ENCODE data around the gene MYL3.
"Not testable (repeated sequence)": the region's sequence is repeated elsewhere in the genome, so short reads cannot be mapped to it uniquely, and the experiment has no call there.

The MYL3 gene

DNA sequence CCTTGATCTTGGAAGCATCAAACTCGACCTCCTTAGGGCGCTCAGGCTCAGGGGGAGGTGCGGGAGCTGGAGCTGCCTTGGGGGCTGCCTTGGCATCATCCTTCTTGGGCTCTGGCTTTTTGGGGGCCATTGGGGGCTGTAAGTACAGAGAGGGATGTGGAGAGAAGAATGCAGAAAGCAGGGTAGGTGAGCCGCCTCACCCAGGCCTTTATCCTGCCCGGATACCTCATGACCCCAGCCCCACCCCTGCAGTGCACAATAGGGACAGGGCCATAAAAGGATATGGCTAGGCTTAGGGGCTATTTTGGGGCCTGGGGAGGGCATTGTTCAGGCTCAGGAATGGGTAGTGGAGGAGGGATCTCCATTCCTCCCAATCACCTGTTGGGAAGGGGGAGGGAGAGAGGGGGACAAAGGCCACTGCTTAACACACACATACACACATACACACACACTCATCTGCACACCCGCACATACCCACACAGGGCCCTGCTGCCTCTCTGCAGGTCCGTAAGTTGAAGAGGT is at the start of gene MYL3:
Gene MYL3, minus strand, starts transcription at position 184 of the 522 bp plus-strand sequence. Its CDS starts 54 bp downstream, at position 130.
- DNase-seq: no peak

DNA sequence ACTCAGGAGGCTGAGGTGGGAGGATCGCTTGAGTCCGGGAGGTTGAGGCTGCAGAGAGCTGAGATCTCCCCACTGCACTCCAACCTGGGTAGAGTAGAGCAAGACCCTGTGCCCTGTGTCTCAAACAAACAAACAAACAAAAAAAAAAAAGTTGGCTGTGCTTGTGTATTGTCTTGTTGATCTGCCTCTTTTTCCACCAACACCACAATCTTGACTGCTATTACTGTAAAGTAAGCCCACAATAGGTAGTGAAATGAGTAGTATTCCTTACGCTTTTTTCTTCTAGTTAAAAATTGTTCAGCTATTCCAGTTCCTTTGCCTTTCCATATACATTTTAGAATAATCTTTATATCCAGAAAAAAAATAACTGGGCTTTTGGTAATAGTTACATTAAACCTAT is 49.7 kb upstream of the MYL3 start:
- no peak for DNase-seq

DNA sequence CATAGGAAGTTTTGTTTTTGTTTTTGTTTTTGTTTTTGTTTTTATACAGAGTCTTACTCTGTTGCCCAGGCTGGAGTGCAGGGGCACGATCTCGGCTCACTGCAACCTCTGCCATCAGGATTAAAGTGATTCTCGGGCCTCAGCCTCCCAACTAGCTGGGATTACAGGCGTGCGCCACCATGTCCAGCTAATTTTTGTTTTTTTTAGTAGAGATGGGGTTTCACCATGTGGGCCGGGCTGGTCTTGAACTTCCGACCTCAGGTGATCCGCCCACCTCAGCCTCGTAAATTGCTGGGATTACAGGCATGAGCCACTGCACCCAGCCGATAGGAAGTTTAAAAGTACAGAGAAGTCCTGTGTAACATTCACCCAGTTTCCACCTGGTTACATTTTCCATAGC is 47.7 kb upstream of the MYL3 start:
- not testable (repeated sequence) for DNase-seq

DNA sequence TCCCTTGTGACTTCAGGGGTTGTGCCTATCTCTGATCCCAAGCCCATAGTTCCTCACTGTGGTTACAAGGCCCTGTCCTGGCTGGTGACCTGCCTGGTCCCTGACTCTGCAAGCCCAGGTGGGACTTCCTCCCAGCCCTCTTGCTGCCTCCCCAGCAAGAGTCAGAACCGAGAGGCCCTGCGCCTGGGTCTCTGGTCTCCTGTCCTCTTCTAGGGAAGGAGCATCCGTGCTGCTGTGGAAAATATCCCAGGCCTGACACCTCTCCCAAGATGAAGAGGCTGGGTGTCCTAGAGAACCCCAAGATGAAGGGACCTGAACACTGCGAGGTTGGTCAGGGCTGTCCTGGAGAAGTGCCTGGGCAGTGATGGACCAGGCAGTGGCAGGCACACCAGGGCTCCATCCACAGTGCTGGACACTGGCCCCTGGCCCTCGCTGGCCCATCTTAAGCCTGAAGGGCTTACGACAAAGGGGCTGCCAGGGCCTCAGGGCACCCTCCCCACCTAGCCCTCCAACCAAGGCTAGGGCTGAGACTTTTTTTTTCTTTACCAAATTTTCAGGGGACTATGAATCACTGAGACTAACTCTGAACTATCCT is 47.0 kb upstream of the MYL3 start:
- DNase-seq: no peak

DNA sequence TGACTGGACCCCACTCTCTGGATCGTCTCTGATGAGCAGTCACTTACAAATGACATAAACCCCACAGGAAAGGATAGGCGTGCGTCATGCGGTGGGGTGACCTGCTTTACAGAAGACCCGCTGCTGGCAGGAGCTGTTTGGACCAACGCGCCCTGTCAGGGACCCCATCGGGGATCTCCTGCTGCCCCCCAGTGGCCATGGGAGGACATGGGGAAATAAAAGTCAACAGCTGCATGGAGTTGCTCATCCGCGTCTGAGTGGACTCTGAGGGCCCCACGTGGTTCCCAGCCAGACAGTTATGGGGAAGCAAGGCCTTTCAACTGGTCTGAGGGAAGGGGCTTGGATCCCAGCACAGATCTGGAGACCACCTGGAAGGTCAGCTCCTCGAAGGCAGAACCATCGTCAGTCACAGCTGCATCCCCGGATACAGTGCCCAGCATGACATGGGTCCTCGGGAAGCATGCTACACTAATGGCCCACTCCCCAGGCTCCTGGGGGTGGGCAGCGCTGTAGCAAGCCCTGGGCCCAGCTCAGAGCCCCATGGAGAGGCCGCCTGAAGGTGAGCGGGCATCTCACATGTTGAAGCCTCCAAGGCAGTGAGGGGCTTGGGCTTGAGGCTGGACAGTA is 46.4 kb upstream of the MYL3 start:
- peak; percentile 41 to 59 (median 54) for DNase-seq

DNA sequence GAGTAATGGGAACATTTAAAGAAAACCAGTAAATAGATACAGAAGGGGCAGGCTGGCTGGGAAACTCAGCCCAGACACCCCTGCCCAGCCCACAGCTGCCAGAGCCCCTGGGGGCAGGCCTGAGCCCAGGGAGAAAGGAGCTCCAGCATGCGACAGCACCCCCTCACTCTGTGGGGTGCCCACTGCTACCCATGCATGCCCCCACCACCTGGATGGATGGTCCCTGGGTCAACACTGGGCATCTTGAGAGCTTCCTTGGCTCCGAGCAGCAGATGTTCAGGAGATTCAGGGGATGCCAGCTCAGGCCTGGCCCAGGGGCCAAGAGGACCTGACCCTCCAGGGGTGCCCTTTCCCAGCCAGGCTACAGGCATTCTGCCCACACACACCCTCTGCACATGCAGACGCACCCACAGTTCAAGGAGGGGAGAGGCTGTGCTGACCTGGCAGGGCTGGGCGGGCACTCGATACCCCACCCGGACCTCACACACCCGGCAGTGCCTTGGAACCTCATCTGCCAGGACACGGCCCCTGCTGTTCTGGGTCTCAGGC is 45.8 kb upstream of the MYL3 start:
- DNase-seq: no peak

DNA sequence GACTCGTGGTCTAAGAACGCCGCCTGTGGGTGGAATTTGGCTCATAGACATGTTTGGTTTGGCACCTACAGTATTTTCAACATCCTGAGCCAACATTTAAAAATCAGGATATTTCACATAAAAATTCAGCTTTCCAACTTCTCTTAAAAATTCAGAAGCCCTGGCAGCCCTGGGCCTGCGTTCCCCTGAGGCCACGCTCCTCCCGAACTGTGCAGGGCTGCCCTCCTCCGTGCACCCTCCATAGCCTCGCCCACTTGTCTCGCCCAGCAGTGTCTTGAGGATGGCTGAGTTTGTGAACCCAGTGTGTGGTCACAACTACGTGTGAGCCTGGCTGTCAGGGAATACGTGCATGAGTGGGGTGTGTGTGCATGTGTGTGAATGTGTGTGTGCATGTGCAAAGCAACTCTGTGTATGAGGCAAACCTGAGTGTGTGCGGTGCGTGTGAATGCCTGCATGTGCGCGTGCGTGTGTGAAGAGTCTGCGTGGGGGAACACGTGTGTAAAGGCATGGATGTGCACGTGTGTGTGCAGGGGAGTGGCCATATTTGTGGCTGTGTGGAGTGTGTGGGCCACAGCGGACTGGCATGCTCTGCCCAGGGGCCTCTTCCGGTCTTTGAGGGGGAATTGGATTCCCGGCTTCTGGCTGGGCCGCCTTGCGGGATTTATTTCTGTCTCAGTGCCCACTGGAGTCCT is 45.2 kb upstream of the MYL3 start:
- DNase-seq: no peak

DNA sequence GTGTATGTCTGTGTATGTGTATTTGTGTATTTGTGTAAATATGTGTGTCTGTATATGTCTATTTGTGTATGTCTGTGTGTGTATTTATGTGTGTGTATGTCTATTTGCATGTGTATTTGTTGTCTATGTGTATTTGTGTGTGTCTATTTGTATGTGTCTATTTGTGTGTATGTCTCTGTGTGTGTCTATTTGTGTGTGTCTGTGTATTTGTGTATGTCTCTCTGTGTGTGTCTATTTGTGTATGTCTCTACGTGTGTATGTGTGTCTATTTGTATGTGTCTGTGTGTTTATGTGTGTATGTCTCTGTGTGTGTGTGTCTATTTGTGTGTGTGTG is 44.7 kb upstream of the MYL3 start:
- DNase-seq: no peak

DNA sequence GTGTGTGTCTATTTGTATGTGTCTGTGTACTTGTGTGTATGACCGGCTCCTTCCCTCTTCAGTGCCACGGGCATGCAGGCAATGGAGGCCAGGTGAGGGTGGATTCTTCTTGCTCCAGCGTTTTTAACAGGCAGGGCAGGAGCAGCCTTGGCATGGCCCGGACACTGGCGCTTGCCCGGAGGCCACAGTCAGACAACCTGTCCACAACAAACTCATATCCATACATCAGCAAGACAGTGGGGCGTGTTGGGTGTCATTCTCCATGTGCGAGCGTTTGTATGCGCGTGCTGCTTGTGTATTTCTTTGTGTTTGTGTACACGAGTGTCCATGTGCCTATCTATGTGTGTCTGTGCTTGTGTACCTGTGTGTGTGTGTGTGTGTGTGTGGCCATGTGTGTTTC is 44.0 kb upstream of the MYL3 start:
- DNase-seq: no peak

DNA sequence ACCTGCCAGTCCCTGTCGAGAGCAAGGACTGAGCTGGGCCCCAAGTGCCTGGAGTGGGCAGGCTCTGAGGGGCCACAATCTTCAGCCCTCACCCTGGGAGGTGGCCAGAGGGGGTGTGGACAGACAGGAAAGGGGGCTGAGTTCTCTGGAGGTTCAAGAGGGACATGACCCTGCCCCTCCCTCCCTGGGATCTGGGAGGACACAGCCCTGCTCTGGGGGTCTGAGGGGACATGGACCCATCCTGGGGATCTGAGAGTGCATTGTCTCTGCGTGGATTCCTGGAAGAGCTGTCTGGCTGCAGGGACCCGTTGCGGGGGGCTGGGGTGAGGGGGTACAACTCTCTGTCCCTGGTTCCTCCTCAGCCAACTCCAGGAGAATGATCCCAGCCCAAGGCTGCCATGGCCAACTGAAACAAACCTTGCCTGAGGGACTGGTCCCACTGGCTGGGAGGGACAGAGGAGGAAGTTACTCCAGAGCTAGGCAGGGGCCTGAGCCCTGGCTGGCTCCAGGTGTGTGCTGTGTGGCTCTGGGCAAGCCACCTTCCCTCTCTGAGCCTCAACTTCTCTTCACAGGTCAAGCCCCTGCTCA is 43.3 kb upstream of the MYL3 start:
- DNase-seq: no peak

DNA sequence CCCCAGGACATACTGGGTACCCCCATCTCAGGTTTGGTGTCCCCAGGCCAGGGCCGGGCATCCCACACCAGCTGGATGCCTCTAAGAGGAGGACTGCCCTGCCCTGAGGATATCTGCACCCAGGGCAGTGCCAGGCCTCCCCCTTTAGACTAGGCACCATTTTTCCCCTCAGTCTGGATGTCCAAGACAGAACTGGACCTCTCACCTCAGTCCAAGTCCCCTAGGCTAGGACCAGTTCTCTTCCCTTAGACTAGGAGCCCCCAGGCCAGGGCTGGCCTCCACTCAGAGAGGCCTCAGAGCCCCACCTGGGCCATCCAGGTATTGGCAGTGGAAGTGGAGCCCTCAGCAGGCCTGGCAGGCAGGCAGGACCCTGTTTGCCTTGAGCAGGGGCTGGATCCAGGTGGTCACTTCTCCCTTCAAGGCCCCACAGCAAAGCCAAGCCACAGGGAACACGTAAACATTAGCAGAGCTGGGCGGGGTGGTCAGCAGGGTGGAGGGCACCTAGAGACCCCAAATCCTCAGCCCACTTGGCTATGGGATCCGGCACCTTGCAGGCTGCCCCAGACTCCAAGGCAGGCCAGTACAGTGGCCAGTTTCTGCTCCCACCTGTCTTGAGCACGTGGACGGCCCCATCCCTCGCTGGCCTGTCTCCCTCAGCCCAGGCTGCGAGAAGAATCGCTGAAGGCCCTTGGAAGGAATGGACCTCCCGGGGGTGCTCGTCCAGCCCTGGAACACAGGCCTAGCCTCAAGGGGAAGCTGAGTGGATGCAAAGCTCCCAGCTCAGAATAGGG is 42.6 kb upstream of the MYL3 start:
- no peak for DNase-seq

DNA sequence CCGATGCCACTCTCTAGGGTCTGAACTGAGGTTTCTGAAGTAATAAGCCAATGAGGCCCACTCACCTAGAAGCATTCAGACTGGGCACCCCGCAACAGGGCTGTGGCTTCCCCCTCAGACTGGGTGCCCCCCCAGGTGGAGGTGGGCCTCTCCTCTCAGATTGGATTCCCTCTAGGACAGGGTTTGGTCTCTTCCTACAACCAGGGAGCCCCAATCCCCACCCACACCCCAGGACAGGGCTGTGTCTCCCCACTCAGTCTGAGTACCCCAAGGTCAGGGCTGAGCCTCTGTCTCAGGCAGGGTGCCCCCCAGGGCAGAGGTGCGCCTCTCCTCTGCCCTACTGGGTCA is 41.9 kb upstream of the MYL3 start:
- DNase-seq: no peak

DNA sequence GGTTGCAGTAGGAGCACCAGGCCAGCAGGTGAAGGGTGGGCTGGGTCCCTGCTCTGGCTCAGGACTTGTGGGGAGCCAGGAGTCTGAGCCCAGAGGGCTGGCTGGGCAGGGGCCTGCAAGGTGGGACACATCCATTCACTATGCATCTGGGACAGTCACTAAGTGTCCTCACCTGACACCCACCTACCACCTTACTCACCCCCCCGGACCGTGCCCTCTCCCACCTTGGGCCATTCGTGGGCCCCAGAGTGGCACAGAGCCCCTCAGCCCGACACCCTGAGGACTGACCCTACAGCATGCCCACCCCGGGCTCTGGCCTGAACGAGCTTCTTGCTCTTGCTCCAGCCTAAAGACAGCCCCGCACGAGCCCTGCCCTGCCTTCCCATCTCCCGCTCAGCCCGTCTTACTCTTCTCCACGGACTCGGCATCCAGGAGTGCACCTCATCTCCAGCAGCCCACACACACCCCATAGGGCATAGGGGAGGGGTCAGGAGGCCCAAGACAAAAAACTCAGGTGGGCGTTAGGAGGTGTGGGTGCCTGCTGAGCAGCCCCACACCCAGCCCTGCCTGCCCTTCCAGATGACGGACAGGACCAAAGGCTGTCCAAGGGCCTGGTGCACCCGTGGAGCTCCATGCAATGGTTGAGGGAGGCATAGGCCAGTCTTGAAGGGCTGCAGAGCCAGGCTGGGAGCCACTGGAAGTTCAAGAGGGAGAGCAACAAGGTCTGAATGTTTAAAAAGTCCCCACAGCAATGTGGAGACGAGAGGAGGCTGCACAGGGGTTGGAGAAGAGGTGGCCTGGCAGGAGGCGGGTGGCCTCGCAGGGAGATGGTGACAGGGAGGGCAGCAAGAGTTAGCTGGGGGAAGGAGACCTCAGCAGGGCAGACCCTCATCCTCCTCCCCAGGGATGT is 41.3 kb upstream of the MYL3 start:
- DNase-seq: no peak

DNA sequence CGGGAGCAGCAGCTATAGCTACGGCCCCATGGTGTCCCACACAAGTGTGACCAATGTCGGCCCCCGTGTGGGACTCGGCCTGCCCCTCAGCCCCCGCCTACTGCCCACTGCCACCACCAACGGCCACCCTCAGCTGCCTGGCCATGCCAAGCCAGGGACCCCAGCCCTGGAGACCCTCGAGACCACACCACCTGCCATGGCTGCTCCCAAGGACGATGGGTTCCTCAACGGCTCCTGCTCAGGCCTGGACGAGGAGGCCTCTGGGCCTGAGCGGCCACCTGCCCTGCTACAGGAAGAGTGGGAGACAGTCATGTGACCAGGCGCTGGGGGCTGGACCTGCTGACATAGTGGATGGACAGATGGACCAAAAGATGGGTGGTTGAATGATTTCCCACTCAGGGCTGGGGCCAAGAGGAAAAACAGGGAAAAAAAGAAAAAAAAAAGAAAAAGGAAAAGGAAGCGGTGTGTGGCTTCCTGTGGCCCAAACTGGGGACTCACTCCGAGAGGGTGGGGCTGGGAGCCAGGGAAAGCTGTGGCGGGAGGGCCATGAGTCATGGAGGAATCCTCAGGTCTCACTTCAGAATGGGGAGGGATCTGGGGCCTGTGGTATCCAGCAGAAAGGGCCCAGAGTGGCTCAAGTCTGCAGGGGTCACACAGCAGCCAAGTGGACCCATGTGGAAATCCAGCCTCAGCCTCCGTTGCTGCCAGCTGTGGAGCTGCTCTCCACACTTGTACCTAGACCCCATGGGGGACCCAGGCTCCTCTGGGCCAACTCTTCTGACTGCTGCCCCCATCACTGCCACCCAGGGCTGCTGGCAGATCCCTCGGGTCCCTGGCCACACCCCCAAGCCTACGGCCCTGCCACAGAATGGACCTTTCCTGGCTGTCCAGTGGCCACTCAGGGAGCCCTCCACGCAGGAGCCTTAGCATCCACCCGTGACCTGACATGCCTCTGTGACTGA is 40.4 kb upstream of the MYL3 start:
- DNase-seq: no peak

DNA sequence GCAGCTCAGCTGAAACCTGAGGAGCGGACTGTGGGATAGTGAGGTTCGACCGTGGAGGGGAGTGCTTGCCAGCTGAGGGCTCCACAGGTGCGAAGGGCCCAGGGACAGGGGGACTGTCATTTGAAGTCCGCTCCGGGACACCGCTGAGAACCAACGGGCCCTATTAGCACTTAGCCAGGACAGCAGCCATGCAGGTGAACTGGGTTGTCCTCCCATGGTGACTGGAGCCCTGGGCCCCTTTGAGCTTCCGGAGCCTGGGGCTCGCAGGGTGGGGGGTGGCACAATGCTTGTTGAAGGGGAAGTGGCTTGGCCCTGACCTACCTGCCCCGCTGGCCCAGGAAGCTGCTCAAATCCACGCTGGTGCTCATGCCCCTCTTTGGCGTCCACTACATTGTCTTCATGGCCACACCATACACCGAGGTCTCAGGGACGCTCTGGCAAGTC is 39.0 kb upstream of the MYL3 start:
- no peak for DNase-seq

DNA sequence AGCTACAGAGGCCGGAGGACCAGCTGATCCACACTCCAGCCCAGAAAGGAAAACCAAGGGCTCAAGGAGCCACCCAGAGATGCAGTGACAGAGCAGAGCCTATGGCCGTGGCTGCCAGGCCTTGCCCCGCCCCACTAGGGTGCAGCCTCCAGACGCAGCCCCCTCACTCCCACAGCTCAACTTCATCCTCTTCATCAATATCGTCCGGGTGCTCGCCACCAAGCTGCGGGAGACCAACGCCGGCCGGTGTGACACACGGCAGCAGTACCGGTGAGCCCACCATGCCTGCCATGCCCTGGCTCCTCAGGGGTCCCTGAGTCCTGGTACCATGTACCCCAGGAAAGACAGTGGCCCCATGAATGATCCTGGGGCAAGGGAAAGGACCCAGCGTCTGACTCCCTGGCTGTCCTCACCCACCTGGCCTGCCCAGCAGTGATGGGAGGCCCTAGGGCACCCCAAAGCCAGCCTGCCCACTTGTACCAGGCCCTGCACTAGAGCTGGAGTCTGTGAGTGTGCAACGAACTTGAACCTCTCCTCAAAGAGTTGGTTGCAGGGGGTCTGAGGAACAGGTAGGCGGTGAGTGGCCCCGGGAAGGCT is 38.4 kb upstream of the MYL3 start:
- no peak for DNase-seq

DNA sequence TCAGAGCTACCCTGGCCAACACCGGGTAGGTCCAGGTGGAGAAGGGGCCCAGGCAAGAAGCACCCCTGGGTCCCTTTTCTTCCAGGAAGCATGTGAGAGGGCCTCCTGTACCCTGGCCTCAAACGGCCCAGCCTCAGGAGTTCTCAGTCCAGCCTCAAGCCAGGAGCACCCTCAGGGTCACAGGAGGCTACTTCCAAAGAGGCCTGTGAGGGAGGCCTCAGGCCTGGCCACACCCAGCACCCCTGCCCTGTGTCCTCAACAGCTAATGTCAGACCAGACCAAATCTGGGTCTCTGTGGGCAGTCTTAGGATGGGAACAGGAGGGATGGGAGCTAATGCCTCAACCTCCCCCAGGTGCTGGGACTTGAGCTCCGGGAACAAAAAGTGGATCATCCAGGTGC is 37.8 kb upstream of the MYL3 start:
- DNase-seq: no peak

DNA sequence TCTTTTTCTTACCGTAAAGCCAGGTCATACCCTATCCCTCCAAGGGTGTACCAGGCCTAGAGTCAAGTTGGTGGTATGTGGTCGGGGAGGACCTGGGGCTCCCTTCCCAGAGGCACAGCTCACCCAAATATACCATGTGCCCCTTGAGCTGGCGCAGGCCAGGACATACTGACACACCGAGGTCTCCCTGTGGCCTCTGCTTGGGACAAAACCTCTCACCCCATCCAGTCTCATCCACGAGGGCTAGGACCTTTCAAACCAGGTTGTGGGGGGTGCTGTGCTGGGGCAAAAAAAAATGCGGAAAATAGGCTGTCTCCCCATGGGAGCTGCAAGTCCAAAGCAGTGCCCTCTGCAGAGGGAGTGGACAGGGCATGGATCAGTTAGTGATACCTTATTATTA is 37.1 kb upstream of the MYL3 start:
- DNase-seq: no peak

DNA sequence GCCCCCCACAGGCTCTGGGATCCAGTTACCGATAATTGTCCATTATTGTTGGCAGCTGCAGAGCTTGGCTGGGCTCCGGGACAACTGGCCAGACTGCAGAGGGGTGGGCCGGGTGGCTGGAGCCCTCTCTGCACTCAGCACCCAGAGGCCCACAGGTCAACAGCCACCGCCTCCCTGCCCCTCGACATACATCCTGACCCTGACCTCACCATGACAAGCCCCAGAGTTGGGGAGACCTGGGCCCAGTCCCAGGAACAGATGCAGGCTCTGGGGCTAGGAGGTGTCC is 36.7 kb upstream of the MYL3 start:
- no peak for DNase-seq
